ENCODE measurements around the gene RSPH1.

- no peak for TF ChIP-seq CTCF (IDR thresholded peaks at IDR 0.05; ENCODE audit: low read depth, low read length, poor library complexity, severe bottlenecking)
- no peak for TF ChIP-seq EZH2phosphoT487 (IDR thresholded peaks at IDR 0.05; ENCODE audit: borderline replicate concordance, low read length)
These were observed 31.1 kb upstream of the RSPH1 start for GRCh38 chr21:42527127-42527488.
